ENCODE data around the gene ZNRF3. TPM values are rescaled to one million over a fixed set of nuclear protein-coding genes. Genes with fewer than 3 reads are reported as not detected.

Gene ZNRF3
- total RNA-seq, 4 donors from 2014 or later: 10.4 to 18.0 (median 14.2) TPM

- H3K4me1 ChIP-seq: peaks cover 15 to 29% of the 10 kb centered on the region in 2 donors
- DNase-seq: no peak
- WGBS, 2 donors: 96% methylated on average over 4 of the region's 4 CpGs
- H3K9me3 ChIP-seq: no peaks in the 10 kb centered on the region
- intact Hi-C loops (cut with DNase I): no loop called here
- H3K27me3 ChIP-seq: no peaks in the 10 kb centered on the region
- H3K36me3 ChIP-seq: no peaks in the 10 kb centered on the region
- TF ChIP-seq POLR2A (IDR thresholded peaks at IDR 0.05) (no peak), CTCF (IDR thresholded peaks at IDR 0.05) (no peak)
- H3K27ac ChIP-seq: no peak overlapping the region
- no peak overlapping the region for H3K4me3 ChIP-seq (replicated peaks in 1 of 3)
These were observed 130.9 kb downstream of the ZNRF3 start for GRCh38 chr22:29014293-29014692.

GRCh38 chr22:29014773-29015172 lies 131.4 kb downstream of the ZNRF3 start:
- H3K27ac ChIP-seq: no peak overlapping the region
- peaks cover 14 to 26% of the 10 kb centered on the region in 2 donors for H3K4me1 ChIP-seq
- intact Hi-C loops (cut with DNase I): no loop called here
- H3K4me3 ChIP-seq (replicated peaks in 1 of 3): no peak overlapping the region
- H3K9me3 ChIP-seq: no peaks in the 10 kb centered on the region
- no peak for DNase-seq
- no peaks in the 10 kb centered on the region for H3K27me3 ChIP-seq
- no peaks in the 10 kb centered on the region for H3K36me3 ChIP-seq
- no peak for TF ChIP-seq CTCF (IDR thresholded peaks at IDR 0.05)
- TF ChIP-seq POLR2A (IDR thresholded peaks at IDR 0.05): no peak
- 96 to 98% methylated on average over 4 of the region's 4 CpGs for WGBS, 2 donors

- H3K4me1 ChIP-seq: peaks cover 11 to 21% of the 10 kb centered on the region in 2 donors
- TF ChIP-seq CTCF (IDR thresholded peaks at IDR 0.05) (no peak), POLR2A (IDR thresholded peaks at IDR 0.05) (no peak)
- no peaks in the 10 kb centered on the region for H3K27me3 ChIP-seq
- H3K4me3 ChIP-seq (replicated peaks in 1 of 3): no peak overlapping the region
- no peaks in the 10 kb centered on the region for H3K9me3 ChIP-seq
- no peaks in the 10 kb centered on the region for H3K36me3 ChIP-seq
- intact Hi-C loops (cut with DNase I): no loop called here
- peak overlapping the region in 2 of 3 donors; percentile 15 to 41 for H3K27ac ChIP-seq
- peak; percentile 57 to 67 for DNase-seq
- WGBS, 2 donors: 62 to 76% methylated on average over 3 of the region's 3 CpGs
These were observed 132.9 kb downstream of the ZNRF3 start for GRCh38 chr22:29016067-29016938.

GRCh38 chr22:29018293-29019189 lies 135.2 kb downstream of the ZNRF3 start:
- H3K4me1 ChIP-seq: peaks cover 10 to 21% of the 10 kb centered on the region in 2 donors
- 85 to 89% methylated on average over 4 of the region's 4 CpGs for WGBS, 2 donors
- no peak for DNase-seq
- no peaks in the 10 kb centered on the region for H3K27me3 ChIP-seq
- H3K4me3 ChIP-seq (replicated peaks in 1 of 3): no peak overlapping the region
- no peak overlapping the region for H3K27ac ChIP-seq
- no peaks in the 10 kb centered on the region for H3K36me3 ChIP-seq
- intact Hi-C loops (cut with DNase I): no loop called here
- no peak for TF ChIP-seq CTCF (IDR thresholded peaks at IDR 0.05)
- no peak for TF ChIP-seq POLR2A (IDR thresholded peaks at IDR 0.05)
- H3K9me3 ChIP-seq: no peaks in the 10 kb centered on the region
